ENCODE measurements around the gene ZFYVE28.

GRCh38 chr4:2432004-2432403 is 13.6 kb upstream of the ZFYVE28 start:
- TF ChIP-seq CTCF (IDR thresholded peaks at IDR 0.05) (no peak), POLR2A (IDR thresholded peaks at IDR 0.05) (no peak)

Measured in Peyer's patch (tissue), 4 donors.